ENCODE results near the gene CIZ1. TPM values are rescaled to one million over a fixed set of nuclear protein-coding genes. Genes with fewer than 3 reads are reported as not detected.

CIZ1 gene
- total RNA-seq, 1 experiment from 2014 or later = 62.7 TPM

GRCh38 chr9:128175102-128175563 lies 16.2 kb downstream of the CIZ1 start:
- no peaks in the 10 kb centered on the region for H3K79me2 ChIP-seq (ENCODE audit: low read length)
- no peak overlapping the region for H3K4me3 ChIP-seq (ENCODE audit: low read length)
- H3K4me2 ChIP-seq (ENCODE audit: low read depth, low read length, poor library complexity, severe bottlenecking) = no peak overlapping the region
- no peaks in the 10 kb centered on the region for H4K20me1 ChIP-seq (ENCODE audit: insufficient read depth, low read depth, low read length)
- H3K9me3 ChIP-seq (ENCODE audit: low read length) = no peaks in the 10 kb centered on the region
- H3K9ac ChIP-seq (ENCODE audit: low read length) = no peak overlapping the region
- H3K36me3 ChIP-seq (ENCODE audit: insufficient read depth, low read length) = peaks cover 10% of the 10 kb centered on the region
- no peaks in the 10 kb centered on the region for H3K4me1 ChIP-seq (ENCODE audit: low read length)
- H2AFZ ChIP-seq (ENCODE audit: low read length) = no peak overlapping the region
- H3K27ac ChIP-seq (ENCODE audit: low read length) = no peak overlapping the region
- no peaks in the 10 kb centered on the region for H3K27me3 ChIP-seq (ENCODE audit: low read length)
- no peaks in the 10 kb centered on the region for H3K9me2 ChIP-seq (replicated peaks; ENCODE audit: insufficient read depth, low read length)
- DNase-seq = no peak

GRCh38 chr9:128174062-128174461 lies 17.3 kb downstream of the CIZ1 start:
- no peaks in the 10 kb centered on the region for H4K20me1 ChIP-seq (ENCODE audit: insufficient read depth, low read depth, low read length)
- H3K4me3 ChIP-seq (ENCODE audit: low read length) = no peak overlapping the region
- H3K4me1 ChIP-seq (ENCODE audit: low read length) = peaks cover 3% of the 10 kb centered on the region
- H2AFZ ChIP-seq (ENCODE audit: low read length) = no peak overlapping the region
- no peaks in the 10 kb centered on the region for H3K9me2 ChIP-seq (replicated peaks; ENCODE audit: insufficient read depth, low read length)
- no peak overlapping the region for H3K9ac ChIP-seq (ENCODE audit: low read length)
- no peaks in the 10 kb centered on the region for H3K79me2 ChIP-seq (ENCODE audit: low read length)
- no peaks in the 10 kb centered on the region for H3K27me3 ChIP-seq (ENCODE audit: low read length)
- H3K9me3 ChIP-seq (ENCODE audit: low read length) = no peaks in the 10 kb centered on the region
- no peak overlapping the region for H3K27ac ChIP-seq (ENCODE audit: low read length)
- no peak for DNase-seq
- no peak overlapping the region for H3K4me2 ChIP-seq (ENCODE audit: low read depth, low read length, poor library complexity, severe bottlenecking)
- peaks cover 2% of the 10 kb centered on the region for H3K36me3 ChIP-seq (ENCODE audit: insufficient read depth, low read length)

GRCh38 chr9:128169925-128170324 lies 21.4 kb downstream of the CIZ1 start:
- Histone ChIP-seq H3K27me3 (ENCODE audit: low read length) (no peaks in the 10 kb centered on the region), H4K20me1 (ENCODE audit: insufficient read depth, low read depth, low read length) (no peaks in the 10 kb centered on the region), H3K4me3 (ENCODE audit: low read length) (no peak overlapping the region), H3K4me2 (ENCODE audit: low read depth, low read length, poor library complexity, severe bottlenecking) (no peak overlapping the region), H3K9me2 (replicated peaks; ENCODE audit: insufficient read depth, low read length) (no peaks in the 10 kb centered on the region), H3K9me3 (ENCODE audit: low read length) (no peaks in the 10 kb centered on the region), H3K4me1 (ENCODE audit: low read length) (peaks cover 9% of the 10 kb centered on the region), H3K79me2 (ENCODE audit: low read length) (no peaks in the 10 kb centered on the region), H3K27ac (ENCODE audit: low read length) (no peak overlapping the region), H2AFZ (ENCODE audit: low read length) (no peak overlapping the region), H3K9ac (ENCODE audit: low read length) (no peak overlapping the region), H3K36me3 (ENCODE audit: insufficient read depth, low read length) (peaks cover 10% of the 10 kb centered on the region; the same call in 1 of the 2 replicates)
- no peak for DNase-seq

GRCh38 chr9:128169492-128169891 lies 21.9 kb downstream of the CIZ1 start:
- peaks cover 9% of the 10 kb centered on the region for H3K4me1 ChIP-seq (ENCODE audit: low read length)
- H2AFZ ChIP-seq (ENCODE audit: low read length) = no peak overlapping the region
- no peak overlapping the region for H3K4me3 ChIP-seq (ENCODE audit: low read length)
- no peaks in the 10 kb centered on the region for H3K9me2 ChIP-seq (replicated peaks; ENCODE audit: insufficient read depth, low read length)
- no peaks in the 10 kb centered on the region for H4K20me1 ChIP-seq (ENCODE audit: insufficient read depth, low read depth, low read length)
- no peaks in the 10 kb centered on the region for H3K9me3 ChIP-seq (ENCODE audit: low read length)
- no peak overlapping the region for H3K9ac ChIP-seq (ENCODE audit: low read length)
- H3K27ac ChIP-seq (ENCODE audit: low read length) = no peak overlapping the region
- peaks cover 10% of the 10 kb centered on the region; the same call in 1 of the 2 replicates for H3K36me3 ChIP-seq (ENCODE audit: insufficient read depth, low read length)
- H3K27me3 ChIP-seq (ENCODE audit: low read length) = no peaks in the 10 kb centered on the region
- no peak for DNase-seq
- H3K4me2 ChIP-seq (ENCODE audit: low read depth, low read length, poor library complexity, severe bottlenecking) = no peak overlapping the region
- H3K79me2 ChIP-seq (ENCODE audit: low read length) = no peaks in the 10 kb centered on the region

GRCh38 chr9:128168731-128169308 lies 22.6 kb downstream of the CIZ1 start:
- Histone ChIP-seq H3K79me2 (ENCODE audit: low read length) (no peaks in the 10 kb centered on the region), H3K4me3 (ENCODE audit: low read length) (no peak overlapping the region), H3K9ac (ENCODE audit: low read length) (no peak overlapping the region), H3K27me3 (ENCODE audit: low read length) (no peaks in the 10 kb centered on the region), H4K20me1 (ENCODE audit: insufficient read depth, low read depth, low read length) (no peaks in the 10 kb centered on the region), H3K27ac (ENCODE audit: low read length) (no peak overlapping the region; the same call in 1 of the 2 replicates), H3K9me2 (replicated peaks; ENCODE audit: insufficient read depth, low read length) (no peaks in the 10 kb centered on the region), H3K36me3 (ENCODE audit: insufficient read depth, low read length) (peaks cover 10% of the 10 kb centered on the region; the same call in 1 of the 2 replicates), H2AFZ (ENCODE audit: low read length) (no peak overlapping the region), H3K4me2 (ENCODE audit: low read depth, low read length, poor library complexity, severe bottlenecking) (no peak overlapping the region), H3K9me3 (ENCODE audit: low read length) (no peaks in the 10 kb centered on the region), H3K4me1 (ENCODE audit: low read length) (peaks cover 9% of the 10 kb centered on the region)
- no peak for DNase-seq

- DNase-seq = no peak
- Histone ChIP-seq H3K4me3 (ENCODE audit: low read length) (no peak overlapping the region), H3K79me2 (ENCODE audit: low read length) (peaks cover 2% of the 10 kb centered on the region; the same call in 1 of the 2 replicates), H4K20me1 (ENCODE audit: insufficient read depth, low read depth, low read length) (no peaks in the 10 kb centered on the region), H3K36me3 (ENCODE audit: insufficient read depth, low read length) (peaks cover 10% of the 10 kb centered on the region; the same call in 1 of the 2 replicates), H3K4me2 (ENCODE audit: low read depth, low read length, poor library complexity, severe bottlenecking) (no peak overlapping the region), H3K27ac (ENCODE audit: low read length) (no peak overlapping the region), H3K9me2 (replicated peaks; ENCODE audit: insufficient read depth, low read length) (no peaks in the 10 kb centered on the region), H3K9ac (ENCODE audit: low read length) (no peak overlapping the region), H2AFZ (ENCODE audit: low read length) (no peak overlapping the region), H3K27me3 (ENCODE audit: low read length) (no peaks in the 10 kb centered on the region), H3K9me3 (ENCODE audit: low read length) (no peaks in the 10 kb centered on the region), H3K4me1 (ENCODE audit: low read length) (peaks cover 9% of the 10 kb centered on the region)
Observed at GRCh38 chr9:128167209-128167608, 24.2 kb downstream of the CIZ1 start.

GRCh38 chr9:128166169-128166568 lies 25.2 kb downstream of the CIZ1 start:
- Histone ChIP-seq H3K36me3 (ENCODE audit: insufficient read depth, low read length) (peaks cover 10% of the 10 kb centered on the region; the same call in 1 of the 2 replicates), H3K27me3 (ENCODE audit: low read length) (no peaks in the 10 kb centered on the region), H3K79me2 (ENCODE audit: low read length) (peaks cover 9% of the 10 kb centered on the region), H2AFZ (ENCODE audit: low read length) (no peak overlapping the region), H4K20me1 (ENCODE audit: insufficient read depth, low read depth, low read length) (no peaks in the 10 kb centered on the region), H3K4me1 (ENCODE audit: low read length) (peaks cover 12% of the 10 kb centered on the region), H3K9me2 (replicated peaks; ENCODE audit: insufficient read depth, low read length) (no peaks in the 10 kb centered on the region), H3K27ac (ENCODE audit: low read length) (no peak overlapping the region), H3K9me3 (ENCODE audit: low read length) (no peaks in the 10 kb centered on the region), H3K4me3 (ENCODE audit: low read length) (no peak overlapping the region), H3K4me2 (ENCODE audit: low read depth, low read length, poor library complexity, severe bottlenecking) (no peak overlapping the region), H3K9ac (ENCODE audit: low read length) (no peak overlapping the region)
- no peak for DNase-seq

- no peaks in the 10 kb centered on the region for H3K9me2 ChIP-seq (replicated peaks; ENCODE audit: insufficient read depth, low read length)
- H3K4me1 ChIP-seq (ENCODE audit: low read length) = peaks cover 21% of the 10 kb centered on the region
- H3K27ac ChIP-seq (ENCODE audit: low read length) = no peak overlapping the region
- no peaks in the 10 kb centered on the region for H3K9me3 ChIP-seq (ENCODE audit: low read length)
- no peaks in the 10 kb centered on the region for H3K27me3 ChIP-seq (ENCODE audit: low read length)
- no peaks in the 10 kb centered on the region for H4K20me1 ChIP-seq (ENCODE audit: insufficient read depth, low read depth, low read length)
- DNase-seq = no peak
- H3K4me3 ChIP-seq (ENCODE audit: low read length) = no peak overlapping the region
- H3K79me2 ChIP-seq (ENCODE audit: low read length) = peaks cover 14% of the 10 kb centered on the region
- peaks cover 10% of the 10 kb centered on the region; the same call in 1 of the 2 replicates for H3K36me3 ChIP-seq (ENCODE audit: insufficient read depth, low read length)
- H2AFZ ChIP-seq (ENCODE audit: low read length) = no peak overlapping the region
- no peak overlapping the region for H3K4me2 ChIP-seq (ENCODE audit: low read depth, low read length, poor library complexity, severe bottlenecking)
- H3K9ac ChIP-seq (ENCODE audit: low read length) = no peak overlapping the region
Observed at GRCh38 chr9:128164307-128164885, 27.0 kb downstream of the CIZ1 start.
